A549 treated with Hydrocortisone at 1 μM for 4 hours (cell line): ENCODE data around the gene CASP8AP2. TPM values are rescaled to one million over a fixed set of nuclear protein-coding genes. Genes with fewer than 3 reads are reported as not detected.

Experiments
- total RNA-seq: library from RNA; stranded (reverse); fragments of 200-300 nt; extraction: Qiagen RNA extraction; gene quantifications from 5 replicates; pipeline ENCODE4 v1.2.3, GENCODE V29; 2022

CASP8AP2 gene
- 4.3 to 8.5 TPM (median 6.0 TPM) in 5 replicates for total RNA-seq

GRCh38 chr6:89829472-89830169, at the start of gene CASP8AP2:
Gene CASP8AP2, plus strand, starts transcription at chr6:89829880.

GRCh38 chr6:89819336-89820130, 10.1 kb upstream of the CASP8AP2 start, which contains the start of gene MDN1:
Gene MDN1, minus strand, starts transcription at chr6:89819794. Its CDS starts 187 bp downstream, at chr6:89819607.

GRCh38 chr6:89894169-89894568, 64.5 kb downstream of the CASP8AP2 start, which contains the start of gene GJA10:
Gene GJA10, plus strand, starts transcription at chr6:89894469. Its CDS starts 0 bp downstream, at chr6:89894469.

Other genes starting within 250 kb of the CASP8AP2 start
- 28.9 to 38.9 TPM (median 29.9 TPM) in 5 replicates for gene LYRM2, start 191.1 kb upstream of the CASP8AP2 start, total RNA-seq
- 10.1 to 14.0 TPM (median 11.8 TPM) in 5 replicates for gene MDN1, start 10.1 kb upstream of the CASP8AP2 start, total RNA-seq
- gene GJA10, start 64.6 kb downstream of the CASP8AP2 start, total RNA-seq: not detected in 5 replicates